ENCODE results near the gene CHSY3. TPM values are rescaled to one million over a fixed set of nuclear protein-coding genes. Genes with fewer than 3 reads are reported as not detected.

The CHSY3 gene
- total RNA-seq, 2 experiments from 2014 or later = not detected

DNA sequence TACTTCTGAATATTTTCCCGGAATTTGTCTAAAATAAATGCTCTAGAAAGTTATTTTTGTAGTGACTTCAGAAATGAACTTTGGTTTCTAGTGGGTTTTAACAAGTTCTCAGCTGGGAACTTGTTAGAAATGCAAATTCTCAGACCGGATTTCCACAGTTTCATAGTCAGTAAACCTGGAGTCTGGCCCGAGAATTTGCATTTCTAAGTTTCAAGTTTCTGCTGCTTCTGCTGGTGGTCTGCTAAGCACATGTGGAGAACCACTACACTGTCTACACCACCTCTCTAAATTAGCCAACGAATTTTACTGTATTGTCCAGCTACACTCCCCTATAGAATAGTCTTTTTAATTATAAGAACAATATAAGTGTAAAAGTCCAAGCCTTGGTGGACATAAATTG, 208.0 kb downstream of the CHSY3 start:
- CTCF ChIA-PET = no interaction called here
- TF ChIP-seq, protein P1, sequence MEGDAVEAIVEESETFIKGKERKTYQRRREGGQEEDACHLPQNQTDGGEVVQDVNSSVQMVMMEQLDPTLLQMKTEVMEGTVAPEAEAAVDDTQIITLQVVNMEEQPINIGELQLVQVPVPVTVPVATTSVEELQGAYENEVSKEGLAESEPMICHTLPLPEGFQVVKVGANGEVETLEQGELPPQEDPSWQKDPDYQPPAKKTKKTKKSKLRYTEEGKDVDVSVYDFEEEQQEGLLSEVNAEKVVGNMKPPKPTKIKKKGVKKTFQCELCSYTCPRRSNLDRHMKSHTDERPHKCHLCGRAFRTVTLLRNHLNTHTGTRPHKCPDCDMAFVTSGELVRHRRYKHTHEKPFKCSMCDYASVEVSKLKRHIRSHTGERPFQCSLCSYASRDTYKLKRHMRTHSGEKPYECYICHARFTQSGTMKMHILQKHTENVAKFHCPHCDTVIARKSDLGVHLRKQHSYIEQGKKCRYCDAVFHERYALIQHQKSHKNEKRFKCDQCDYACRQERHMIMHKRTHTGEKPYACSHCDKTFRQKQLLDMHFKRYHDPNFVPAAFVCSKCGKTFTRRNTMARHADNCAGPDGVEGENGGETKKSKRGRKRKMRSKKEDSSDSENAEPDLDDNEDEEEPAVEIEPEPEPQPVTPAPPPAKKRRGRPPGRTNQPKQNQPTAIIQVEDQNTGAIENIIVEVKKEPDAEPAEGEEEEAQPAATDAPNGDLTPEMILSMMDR (IDR thresholded peaks at IDR 0.05) = no peak
- Histone ChIP-seq H3K36me3 (ENCODE audit: insufficient read depth, low read length) (no peaks in the 10 kb centered on the region), H3K4me3 (ENCODE audit: low read length) (no peak overlapping the region), H3K9me3 (ENCODE audit: control insufficient read depth in 1 of 2, insufficient read depth in 1 of 2, low read length in 2 of 2) (no peaks in the 10 kb centered on the region), H3K27me3 (ENCODE audit: control insufficient read depth in 1 of 2, insufficient read depth in 2 of 2, low read length in 2 of 2) (no peaks in the 10 kb centered on the region), H3K4me1 (ENCODE audit: insufficient read depth, low read length) (no peaks in the 10 kb centered on the region), H3K27ac (ENCODE audit: low read depth in 1 of 2, low read length in 2 of 2) (no peak overlapping the region)
- POLR2A ChIA-PET = no interaction called here
- DNase-seq (no peak), ATAC-seq (ENCODE audit: poor library complexity) (no peak)
- no peaks in the 10 kb centered on the region for H3K9me3 Mint-ChIP-seq
- peaks cover 16% of the 10 kb centered on the region for H3K27me3 Mint-ChIP-seq
- no peaks in the 10 kb centered on the region for H3K36me3 Mint-ChIP-seq (ENCODE audit: low read depth)
- intact Hi-C loops (cut with DNase I, micrococcal nuclease) = loop anchor here in 1 of 2 experiments (5.0 kb wide), 2 partner anchors 995 to 1305 kb away; no protein-coding TSS in a partner anchor
- no peak overlapping the region for H3K4me3 Mint-ChIP-seq
- H3K27ac Mint-ChIP-seq = no peak overlapping the region
- H3K4me1 Mint-ChIP-seq (ENCODE audit: low read depth) = no peaks in the 10 kb centered on the region

DNA sequence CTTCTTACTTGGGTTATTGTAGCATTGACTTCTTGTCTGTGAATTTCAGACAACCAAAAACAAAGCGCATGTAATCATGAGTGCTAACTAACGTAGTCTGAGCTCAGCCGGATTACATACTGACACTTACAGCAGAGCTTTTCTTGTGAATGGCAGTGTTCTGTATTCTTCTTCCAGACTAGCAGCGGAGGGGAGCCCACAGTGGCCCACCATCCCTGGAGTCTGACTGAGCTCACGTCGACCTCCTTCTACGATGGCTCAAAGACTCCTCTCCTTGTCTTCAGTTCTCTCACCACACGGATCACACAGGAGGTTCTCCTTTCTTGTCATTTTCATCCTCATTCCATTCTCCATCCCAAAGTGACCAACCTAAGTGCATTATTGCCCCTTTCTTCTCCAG, 211.4 kb downstream of the CHSY3 start:
- no peak overlapping the region for H3K27ac ChIP-seq (ENCODE audit: low read depth in 1 of 2, low read length in 2 of 2)
- ChIA-PET CTCF (no interaction called here), POLR2A (interaction anchor here (1.0 kb wide), 1 partner anchor 11 kb away, joined by 3 read pairs; no protein-coding TSS in a partner anchor)
- Mint-ChIP-seq H3K4me3 (no peak overlapping the region), H3K4me1 (ENCODE audit: low read depth) (no peaks in the 10 kb centered on the region), H3K36me3 (ENCODE audit: low read depth) (no peaks in the 10 kb centered on the region), H3K27ac (no peak overlapping the region), H3K9me3 (no peaks in the 10 kb centered on the region), H3K27me3 (peaks cover 16% of the 10 kb centered on the region)
- intact Hi-C loops (cut with DNase I, micrococcal nuclease) = no loop called here
- TF ChIP-seq, protein P1 (IDR thresholded peaks at IDR 0.05) = no peak
- DNase-seq = no peak
- no peaks in the 10 kb centered on the region for H3K4me1 ChIP-seq (ENCODE audit: insufficient read depth, low read length)
- no peaks in the 10 kb centered on the region for H3K36me3 ChIP-seq (ENCODE audit: insufficient read depth, low read length)
- no peak for ATAC-seq (ENCODE audit: poor library complexity)
- H3K4me3 ChIP-seq (ENCODE audit: low read length) = no peak overlapping the region
- no peaks in the 10 kb centered on the region for H3K9me3 ChIP-seq (ENCODE audit: control insufficient read depth in 1 of 2, insufficient read depth in 1 of 2, low read length in 2 of 2)
- H3K27me3 ChIP-seq (ENCODE audit: control insufficient read depth in 1 of 2, insufficient read depth in 2 of 2, low read length in 2 of 2) = no peaks in the 10 kb centered on the region

DNA sequence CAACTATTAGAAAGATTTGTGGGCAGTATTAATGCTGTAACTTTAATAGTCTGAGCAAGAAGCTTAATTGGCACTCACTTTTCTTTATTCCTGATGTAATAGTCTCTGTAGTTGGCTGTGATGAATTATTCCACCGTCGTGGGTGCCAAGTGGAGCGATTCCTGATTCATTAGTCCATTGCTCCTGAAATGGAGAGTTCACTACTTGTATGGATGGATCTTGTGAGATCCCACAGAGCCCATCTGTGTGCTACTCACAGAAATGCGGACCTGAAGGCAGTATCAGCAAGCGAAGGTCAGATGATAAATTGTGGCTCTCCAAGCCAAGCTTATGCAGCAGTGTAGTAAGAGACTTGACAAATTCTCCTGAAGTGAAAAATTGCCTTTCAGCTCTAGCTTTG, 212.2 kb downstream of the CHSY3 start:
- ATAC-seq (ENCODE audit: poor library complexity) = no peak
- POLR2A ChIA-PET = interaction anchor here (1.0 kb wide), 1 partner anchor 10 kb away, joined by 3 read pairs; no protein-coding TSS in a partner anchor
- H3K4me3 Mint-ChIP-seq = no peak overlapping the region

More for the DNA sequence above, 212.2 kb downstream of the CHSY3 start:
- no peaks in the 10 kb centered on the region for H3K36me3 ChIP-seq (ENCODE audit: insufficient read depth, low read length)
- H3K4me1 Mint-ChIP-seq (ENCODE audit: low read depth) = no peaks in the 10 kb centered on the region
- peaks cover 17% of the 10 kb centered on the region for H3K27me3 Mint-ChIP-seq
- no peaks in the 10 kb centered on the region for H3K4me1 ChIP-seq (ENCODE audit: insufficient read depth, low read length)
- no peak overlapping the region for H3K27ac ChIP-seq (ENCODE audit: low read depth in 1 of 2, low read length in 2 of 2)
- DNase-seq = no peak
- TF ChIP-seq, protein P1 (IDR thresholded peaks at IDR 0.05) = no peak
- no peak overlapping the region for H3K27ac Mint-ChIP-seq
- intact Hi-C loops (cut with DNase I, micrococcal nuclease) = no loop called here
- no peaks in the 10 kb centered on the region for H3K9me3 Mint-ChIP-seq
- no peaks in the 10 kb centered on the region for H3K36me3 Mint-ChIP-seq (ENCODE audit: low read depth)
- CTCF ChIA-PET = no interaction called here
- no peaks in the 10 kb centered on the region for H3K9me3 ChIP-seq (ENCODE audit: control insufficient read depth in 1 of 2, insufficient read depth in 1 of 2, low read length in 2 of 2)
- H3K4me3 ChIP-seq (ENCODE audit: low read length) = no peak overlapping the region
- no peaks in the 10 kb centered on the region for H3K27me3 ChIP-seq (ENCODE audit: control insufficient read depth in 1 of 2, insufficient read depth in 2 of 2, low read length in 2 of 2)
